Fibroblast of skin of left biceps (primary cell): Measurements from ENCODE around the gene URAD.
"Not testable (repeated sequence)": the region's sequence is repeated elsewhere in the genome, so short reads cannot be mapped to it uniquely, and the experiment has no call there.

Source experiments
- DNase-seq, 2 experiments: peaks; one replicate each; pipeline ENCODE4 v3.0.0-alpha.2; 2013; ENCODE audit warnings: low read depth in 2 of 2

Gene URAD

GRCh38 chr13:27970382-27971235, 17.9 kb downstream of the URAD start:
- no peak for DNase-seq

- no peak for DNase-seq
Observed at GRCh38 chr13:27969866-27970229, 18.6 kb downstream of the URAD start.

GRCh38 chr13:27969082-27969865, 19.2 kb downstream of the URAD start, which contains the start of gene CDX2:
Gene CDX2 (minus strand): TSS chr13:27969315. CDS start chr13:27969006, 309 bp downstream.
- no peak for DNase-seq

- no peak for DNase-seq
Observed at GRCh38 chr13:27968316-27969081, 20.0 kb downstream of the URAD start.

GRCh38 chr13:27967736-27968315, 20.7 kb downstream of the URAD start:
- no peak for DNase-seq

GRCh38 chr13:27967203-27967735, 21.2 kb downstream of the URAD start:
- no peak for DNase-seq

GRCh38 chr13:27966641-27967202, 21.8 kb downstream of the URAD start:
- DNase-seq: no peak

- no peak for DNase-seq
Observed at GRCh38 chr13:27965740-27966640, 22.5 kb downstream of the URAD start.

GRCh38 chr13:27965343-27965739, 23.2 kb downstream of the URAD start:
- no peak for DNase-seq

- DNase-seq: no peak
Observed at GRCh38 chr13:27964741-27965323, 23.7 kb downstream of the URAD start.

- DNase-seq: not testable (repeated sequence)
Observed at GRCh38 chr13:27964206-27964605, 24.3 kb downstream of the URAD start.

- DNase-seq: no peak
Observed at GRCh38 chr13:27963491-27963890, 25.0 kb downstream of the URAD start.

GRCh38 chr13:27962982-27963381, 25.5 kb downstream of the URAD start:
- no peak for DNase-seq

- no peak for DNase-seq
Observed at GRCh38 chr13:27962128-27962841, 26.2 kb downstream of the URAD start.

- no peak for DNase-seq
Observed at GRCh38 chr13:27961227-27962085, 27.0 kb downstream of the URAD start.

- no peak for DNase-seq
Observed at GRCh38 chr13:27960362-27961226, 27.9 kb downstream of the URAD start.

GRCh38 chr13:27959976-27960361, 28.5 kb downstream of the URAD start:
- no peak for DNase-seq
